ENCODE measurements around the gene NKX3-2.

DNA sequence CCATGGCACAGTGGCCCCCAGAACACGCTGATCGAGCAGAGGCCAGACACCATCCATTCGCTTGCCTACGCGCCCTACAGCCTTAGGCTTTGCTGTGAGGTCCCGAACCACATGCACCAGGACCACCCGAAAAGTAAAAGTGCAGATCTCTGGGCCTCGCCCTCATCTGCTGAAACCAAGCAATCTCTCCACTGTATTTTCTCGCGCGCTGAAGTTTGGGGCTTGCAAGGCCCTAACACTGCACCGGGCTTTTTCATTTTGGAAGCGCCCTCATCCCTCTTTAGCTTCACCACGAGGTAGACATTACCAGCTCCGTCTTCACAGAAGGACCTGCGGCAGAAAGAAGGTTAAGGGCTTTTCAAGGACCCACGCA, 21.2 kb downstream of the NKX3-2 start:
- TF ChIP-seq POLR2AphosphoS5 (IDR thresholded peaks at IDR 0.05; ENCODE audit: borderline replicate concordance, low read depth, low read length) (no peak), EZH2 (IDR thresholded peaks at IDR 0.05) (no peak)
